Endothelial cell of coronary artery (primary cell): ENCODE data around the gene GTF3A. TPM values are rescaled to one million over a fixed set of nuclear protein-coding genes. Genes with fewer than 3 reads are reported as not detected.

Experiments used
- total RNA-seq: library from RNA; depleted of rRNA; stranded (reverse); fragments of >200 nt; gene quantifications from 2 replicates; pipeline ENCODE4 v1.2.3, GENCODE V29; 2014

The GTF3A gene
- total RNA-seq = 106 and 117 TPM in 2 replicates

GRCh38 chr13:27424246-27425157, at the start of gene GTF3A:
Gene GTF3A (plus strand): TSS chr13:27424619.

GRCh38 chr13:27449936-27450828, 25.8 kb downstream of the GTF3A start, which contains the start of gene MTIF3:
Gene MTIF3 (minus strand): TSS chr13:27450564. CDS start chr13:27440448, 10,116 bp downstream.

Other genes starting within 250 kb of the GTF3A start
- 693 and 960 TPM in 2 replicates for gene RPL21, start 173.1 kb upstream of the GTF3A start, total RNA-seq
- 1.7 and 1.9 TPM in 2 replicates for gene RASL11A, start 153.8 kb upstream of the GTF3A start, total RNA-seq
- 36.8 and 50.2 TPM in 2 replicates for gene MTIF3, start 25.9 kb downstream of the GTF3A start, total RNA-seq
- gene LNX2, start 195.9 kb downstream of the GTF3A start, total RNA-seq = 9.4 and 10.6 TPM in 2 replicates
- gene POLR1D, start 197.3 kb downstream of the GTF3A start, total RNA-seq = 75.6 and 97.7 TPM in 2 replicates